Gastrocnemius medialis (tissue), 4 donors: ENCODE data around the gene KMT5B. TPM values are rescaled to one million over a fixed set of nuclear protein-coding genes. Genes with fewer than 3 reads are reported as not detected.

ENCODE experiments used
- ATAC-seq, 2 donors: fragments of 150-250 bp; one replicate each; pipeline ENCODE4 v1.9.1; 2016
- DNase-seq, 2 donors: peaks; one replicate each; pipeline ENCODE4 v3.0.0-alpha.2; 2019
- H3K27ac ChIP-seq, 4 donors: fragments of 200-600 bp; sonication (generic); 1 replicate in 1 of 4; 2 replicates in 3 of 4; pipeline ENCODE4 v1.5.1; 2016 to 2018; ENCODE audit warnings: mild to moderate bottlenecking in 2 of 4, moderate library complexity in 1 of 4
- H3K27me3 ChIP-seq, 3 donors: fragments of 200-600 bp; sonication (generic) in 2 of 3; 1 replicate in 1 of 3; 2 replicates in 2 of 3; pipeline versions ENCODE4 v1.5.1 to v1.6.0; 2016 to 2019; ENCODE audit warnings: mild to moderate bottlenecking in 1 of 3, moderate library complexity in 1 of 3
- H3K36me3 ChIP-seq, 2 donors: fragments of 200-600 bp; sonication (generic) in 1 of 2; one replicate each; pipeline ENCODE4 v1.5.1; 2017 to 2018
- H3K4me1 ChIP-seq, 2 donors: fragments of 200-600 bp; sonication (generic) in 1 of 2; one replicate each; pipeline ENCODE4 v1.5.1; 2016 to 2017; ENCODE audit warnings: mild to moderate bottlenecking in 2 of 2
- H3K4me3 ChIP-seq, 4 donors: fragments of 200-600 bp; sonication (generic) in 3 of 4; 1 replicate in 1 of 4; 2 replicates in 3 of 4; pipeline ENCODE4 v1.5.1; 2016 to 2019; ENCODE audit warnings: mild to moderate bottlenecking in 2 of 4
- H3K9me3 ChIP-seq, 3 donors: fragments of 200-600 bp; sonication (generic) in 2 of 3; 1 replicate in 1 of 3; 2 replicates in 2 of 3; pipeline ENCODE4 v1.5.1; 2016 to 2019
- CTCF ChIP-seq, 5 experiments: fragments of 450-650 bp in 3 of 5; fragments of 200-600 bp in 2 of 5; sonication (generic) in 2 of 5; IDR thresholded peaks in 4 of 5; conservative IDR thresholded peaks in 1 of 5; 1 replicate in 4 of 5; 2 replicates in 1 of 5; pipeline ENCODE4 v1.5.1; 2016 to 2019; ENCODE audit warnings: antibody characterized with exemption in 5 of 5, mild to moderate bottlenecking in 3 of 5, moderate library complexity in 3 of 5
- POLR2A ChIP-seq, 2 donors: fragments of 450-650 bp; IDR thresholded peaks; one replicate each; pipeline ENCODE4 v1.6.1; 2017; ENCODE audit warnings: antibody characterized with exemption in 2 of 2, mild to moderate bottlenecking in 2 of 2, moderate library complexity in 2 of 2
- in situ Hi-C, 4 donors: fragments of 200-750 bp; cut with MboI; loops; one replicate each; pipeline versions ENCODE4 v1.15.0 to v1.8.0; 2017; ENCODE audit warnings: low sequenced_read_pairs in 4 of 4
- intact Hi-C: fragments of 100-400 bp; cut with DNase I; formaldehyde crosslinking; loops from one replicate; pipeline ENCODE4 v1.15.1; 2023; ENCODE audit warnings: low total_unique reads
- total RNA-seq, 4 donors: library from RNA; depleted of rRNA; stranded (reverse); fragments of >200 nt; gene quantifications; one replicate each; pipeline versions ENCODE4 v1.1.0 to v1.2.3, GENCODE V29; 2016

Gene KMT5B
- total RNA-seq, 4 donors from 2014 or later = 17.3 to 21.0 (median 19.2) TPM

GRCh38 chr11:68260484-68260883 lies 47.4 kb upstream of the KMT5B start:
- Histone ChIP-seq H3K36me3 (peaks cover 0 to 42% of the 10 kb centered on the region in 2 donors), H3K4me3 (no peak overlapping the region), H3K4me1 (peaks cover 4 to 9% of the 10 kb centered on the region in 2 donors), H3K27ac (no peak overlapping the region), H3K9me3 (no peaks in the 10 kb centered on the region), H3K27me3 (no peaks in the 10 kb centered on the region)
- DNase-seq (no peak), ATAC-seq (no peak)
- intact Hi-C loops (no loop called here), in situ Hi-C loops (no loop called here)
- TF ChIP-seq POLR2A (IDR thresholded peaks at IDR 0.05) (no peak), CTCF (IDR thresholded peaks at IDR 0.05 in 4 of 5, conservative IDR thresholded peaks at IDR 0.05 in 1 of 5) (no peak)

- H3K9me3 ChIP-seq = no peaks in the 10 kb centered on the region
- ATAC-seq (no peak), DNase-seq (no peak)
- intact Hi-C loops (loop anchor here (5.0 kb wide), 1 partner anchor 123 kb away; no protein-coding TSS in a partner anchor), in situ Hi-C loops (loop anchor here (5.0 kb wide), 4 partner anchors 38 to 193 kb away; no protein-coding TSS in a partner anchor)
- no peaks in the 10 kb centered on the region for H3K27me3 ChIP-seq
- no peak overlapping the region for H3K4me3 ChIP-seq
- TF ChIP-seq POLR2A (IDR thresholded peaks at IDR 0.05) (no peak), CTCF (IDR thresholded peaks at IDR 0.05 in 4 of 5, conservative IDR thresholded peaks at IDR 0.05 in 1 of 5) (no peak)
- H3K27ac ChIP-seq = no peak overlapping the region
- peaks cover 0 to 34% of the 10 kb centered on the region in 2 donors for H3K36me3 ChIP-seq
- H3K4me1 ChIP-seq = peaks cover 4 to 9% of the 10 kb centered on the region in 2 donors
Observed at GRCh38 chr11:68259122-68259959, 46.2 kb upstream of the KMT5B start.

GRCh38 chr11:68258363-68258765 lies 45.3 kb upstream of the KMT5B start:
- intact Hi-C loops (loop anchor here (5.0 kb wide), 1 partner anchor 124 kb away; no protein-coding TSS in a partner anchor), in situ Hi-C loops (loop anchor here (5.0 kb wide), 4 partner anchors 39 to 194 kb away; no protein-coding TSS in a partner anchor)
- no peak for DNase-seq
- H3K36me3 ChIP-seq = peaks cover 0 to 32% of the 10 kb centered on the region in 2 donors
- no peak overlapping the region for H3K27ac ChIP-seq
- H3K9me3 ChIP-seq = no peaks in the 10 kb centered on the region
- ATAC-seq = no peak
- TF ChIP-seq POLR2A (IDR thresholded peaks at IDR 0.05) (no peak), CTCF (IDR thresholded peaks at IDR 0.05 in 4 of 5, conservative IDR thresholded peaks at IDR 0.05 in 1 of 5) (no peak)
- H3K4me1 ChIP-seq = peaks cover 4 to 9% of the 10 kb centered on the region in 2 donors
- no peaks in the 10 kb centered on the region for H3K27me3 ChIP-seq
- H3K4me3 ChIP-seq = no peak overlapping the region

GRCh38 chr11:68257477-68258362 lies 44.6 kb upstream of the KMT5B start:
- peak; percentile 88 to 93 for DNase-seq
- Histone ChIP-seq H3K27ac (no peak overlapping the region), H3K4me1 (peaks cover 4 to 9% of the 10 kb centered on the region in 2 donors), H3K27me3 (no peaks in the 10 kb centered on the region), H3K9me3 (no peaks in the 10 kb centered on the region), H3K36me3 (peaks cover 0 to 26% of the 10 kb centered on the region in 2 donors), H3K4me3 (peak overlapping the region in 3 of 4 donors; percentile 8 to 41 (median 15))
- in situ Hi-C loops = loop anchor here (5.0 kb wide), 4 partner anchors 40 to 195 kb away; no protein-coding TSS in a partner anchor
- intact Hi-C loops = loop anchor here (1.0 to 5.0 kb wide), 3 partner anchors 40 to 190 kb away; no protein-coding TSS in a partner anchor
- peak; percentile 84 to 93 (median 91) for TF ChIP-seq CTCF (IDR thresholded peaks at IDR 0.05 in 4 of 5, conservative IDR thresholded peaks at IDR 0.05 in 1 of 5)
- TF ChIP-seq POLR2A (IDR thresholded peaks at IDR 0.05) = no peak
- ATAC-seq = peak; percentile 82 to 86
